GM21390 (cell line): ENCODE results near the gene SULT1A3.
"Not testable (repeated sequence)": the region's sequence is repeated elsewhere in the genome, so short reads cannot be mapped to it uniquely, and the experiment has no call there.

Experiments used
- ATAC-seq: cut with Tn5 transposase; IDR thresholded peaks from one replicate; pipeline ENCODE4 v1.9.1; 2021; ENCODE audit not compliant: unreplicated experiment

SULT1A3 gene

DNA sequence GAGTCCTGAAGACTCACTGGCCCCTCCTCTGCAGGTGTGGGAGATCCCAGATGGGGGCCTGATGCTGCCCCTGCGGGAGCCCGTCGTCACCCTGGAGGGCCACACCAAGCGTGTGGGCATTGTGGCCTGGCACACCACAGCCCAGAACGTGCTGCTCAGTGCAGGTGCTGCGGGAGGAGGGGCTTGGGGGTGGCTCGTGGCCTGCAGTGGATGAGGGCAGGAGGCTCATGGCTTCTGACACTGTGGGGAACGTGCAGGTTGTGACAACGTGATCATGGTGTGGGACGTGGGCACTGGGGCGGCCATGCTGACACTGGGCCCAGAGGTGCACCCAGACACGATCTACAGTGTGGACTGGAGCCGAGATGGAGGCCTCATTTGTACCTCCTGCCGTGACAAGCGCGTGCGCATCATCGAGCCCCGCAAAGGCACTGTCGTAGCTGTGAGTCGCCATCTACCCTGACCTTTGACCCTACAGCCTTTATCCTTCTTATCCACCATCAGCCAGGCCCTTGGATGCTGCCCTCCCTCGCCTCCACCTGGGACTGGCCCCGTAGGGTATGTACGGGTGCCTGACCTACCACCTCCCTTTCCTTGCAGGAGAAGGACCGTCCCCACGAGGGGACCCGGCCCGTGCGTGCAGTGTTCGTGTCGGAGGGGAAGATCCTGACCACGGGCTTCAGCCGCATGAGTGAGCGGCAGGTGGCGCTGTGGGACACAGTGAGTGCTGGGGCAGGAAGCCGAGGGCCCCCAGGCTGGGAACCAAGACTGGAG lies 12.1 kb upstream of the SULT1A3 start:
- no peak for ATAC-seq

DNA sequence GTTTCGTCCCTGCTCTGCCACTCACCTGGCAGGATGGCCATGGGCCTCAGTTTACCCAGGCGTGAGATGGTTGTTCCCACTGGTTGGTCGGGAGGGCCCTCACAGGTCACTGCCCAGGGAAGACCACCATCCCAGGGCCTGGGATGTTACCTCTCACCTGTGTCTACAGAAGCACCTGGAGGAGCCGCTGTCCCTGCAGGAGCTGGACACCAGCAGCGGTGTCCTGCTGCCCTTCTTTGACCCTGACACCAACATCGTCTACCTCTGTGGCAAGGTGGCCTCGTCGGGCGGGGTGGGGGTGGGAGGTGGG lies 11.5 kb upstream of the SULT1A3 start:
- ATAC-seq = no peak

DNA sequence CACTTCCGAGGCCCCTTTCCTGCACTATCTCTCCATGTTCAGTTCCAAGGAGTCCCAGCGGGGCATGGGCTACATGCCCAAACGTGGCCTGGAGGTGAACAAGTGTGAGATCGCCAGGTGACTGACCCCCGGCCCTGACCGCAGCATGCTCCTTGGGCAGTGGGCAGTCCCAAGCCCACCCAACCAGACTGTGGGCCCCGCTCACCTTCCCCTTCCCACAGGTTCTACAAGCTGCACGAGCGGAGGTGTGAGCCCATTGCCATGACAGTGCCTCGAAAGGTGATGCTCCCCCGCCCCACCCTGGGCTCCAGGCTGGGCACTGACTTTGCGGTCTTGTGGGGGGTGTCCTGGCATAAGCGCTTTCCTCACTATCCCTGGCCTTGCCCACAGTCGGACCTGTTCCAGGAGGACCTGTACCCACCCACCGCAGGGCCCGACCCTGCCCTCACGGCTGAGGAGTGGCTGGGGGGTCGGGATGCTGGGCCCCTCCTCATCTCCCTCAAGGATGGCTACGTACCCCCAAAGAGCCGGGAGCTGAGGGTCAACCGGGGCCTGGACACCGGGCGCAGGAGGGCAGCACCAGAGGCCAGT lies 11.0 kb upstream of the SULT1A3 start:
- ATAC-seq = no peak

DNA sequence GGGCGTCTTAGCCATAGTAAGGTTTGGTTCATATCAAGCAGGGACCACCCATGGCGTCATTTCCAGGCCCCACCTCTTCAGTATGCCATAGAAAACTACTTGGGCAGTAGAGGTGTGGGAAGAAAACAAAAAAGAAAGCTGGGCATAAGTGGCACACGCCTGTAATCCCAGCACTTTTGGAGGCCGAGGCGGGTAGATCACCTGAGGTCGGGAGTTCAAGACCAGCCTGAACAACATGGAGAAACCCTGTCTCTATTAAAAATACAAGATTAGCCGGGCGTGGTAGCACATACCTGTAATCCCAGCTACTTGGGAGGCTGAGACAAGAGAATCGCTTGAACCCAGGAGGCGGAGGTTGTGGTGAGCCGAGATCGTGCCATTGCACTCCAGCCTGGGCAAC lies 7.9 kb upstream of the SULT1A3 start:
- not testable (repeated sequence) for ATAC-seq

DNA sequence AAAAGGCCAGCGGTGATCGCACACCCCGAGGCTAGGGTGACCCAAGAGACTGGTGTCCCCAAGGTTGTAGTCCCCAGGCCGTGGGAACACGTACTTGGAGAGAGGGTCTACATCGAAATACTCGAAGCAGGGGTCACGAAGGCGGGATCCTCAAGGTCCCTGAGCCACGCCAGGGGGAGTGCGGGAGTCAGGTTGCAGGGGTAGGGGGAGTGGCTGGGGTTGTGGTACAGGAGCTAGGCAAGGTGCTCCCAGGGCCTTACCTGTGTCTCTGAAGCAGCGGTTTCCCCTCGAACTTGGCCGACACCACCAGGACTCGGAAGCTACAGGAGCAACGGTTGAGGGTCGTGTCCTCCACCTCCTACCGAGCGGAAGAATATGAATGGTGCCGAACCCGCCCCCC lies 6.0 kb upstream of the SULT1A3 start:
- ATAC-seq = peak; percentile 1

DNA sequence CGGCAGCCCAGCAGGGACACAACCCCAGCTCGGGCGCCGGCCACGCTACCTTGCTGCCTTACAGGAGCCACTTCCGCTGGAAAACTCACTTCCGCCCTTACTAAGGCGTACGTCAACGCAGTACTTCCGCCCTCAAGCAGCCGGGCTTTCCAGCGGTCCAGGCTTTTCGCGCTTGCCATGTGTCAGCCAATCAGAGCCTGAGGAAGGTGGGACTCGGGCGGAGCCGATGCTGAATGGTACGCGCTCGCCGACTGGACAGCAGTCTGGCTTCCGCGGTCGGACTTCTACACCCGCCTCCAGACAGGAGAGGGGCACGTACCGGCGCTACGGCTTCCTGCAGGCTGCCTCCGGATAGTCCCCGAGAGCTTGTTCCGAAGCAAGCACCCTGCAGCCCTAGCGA lies 5.4 kb upstream of the SULT1A3 start, which contains the start of the genes BOLA2B and SLX1A:
Gene BOLA2B (minus strand): TSS at position 52 of the 400 bp plus-strand sequence. CDS start 71 bp downstream, outside the sequence.
Gene SLX1A (plus strand): TSS at position 261 of the 400 bp plus-strand sequence. CDS start 210 bp downstream, outside the sequence.
- ATAC-seq = peak; percentile 81

DNA sequence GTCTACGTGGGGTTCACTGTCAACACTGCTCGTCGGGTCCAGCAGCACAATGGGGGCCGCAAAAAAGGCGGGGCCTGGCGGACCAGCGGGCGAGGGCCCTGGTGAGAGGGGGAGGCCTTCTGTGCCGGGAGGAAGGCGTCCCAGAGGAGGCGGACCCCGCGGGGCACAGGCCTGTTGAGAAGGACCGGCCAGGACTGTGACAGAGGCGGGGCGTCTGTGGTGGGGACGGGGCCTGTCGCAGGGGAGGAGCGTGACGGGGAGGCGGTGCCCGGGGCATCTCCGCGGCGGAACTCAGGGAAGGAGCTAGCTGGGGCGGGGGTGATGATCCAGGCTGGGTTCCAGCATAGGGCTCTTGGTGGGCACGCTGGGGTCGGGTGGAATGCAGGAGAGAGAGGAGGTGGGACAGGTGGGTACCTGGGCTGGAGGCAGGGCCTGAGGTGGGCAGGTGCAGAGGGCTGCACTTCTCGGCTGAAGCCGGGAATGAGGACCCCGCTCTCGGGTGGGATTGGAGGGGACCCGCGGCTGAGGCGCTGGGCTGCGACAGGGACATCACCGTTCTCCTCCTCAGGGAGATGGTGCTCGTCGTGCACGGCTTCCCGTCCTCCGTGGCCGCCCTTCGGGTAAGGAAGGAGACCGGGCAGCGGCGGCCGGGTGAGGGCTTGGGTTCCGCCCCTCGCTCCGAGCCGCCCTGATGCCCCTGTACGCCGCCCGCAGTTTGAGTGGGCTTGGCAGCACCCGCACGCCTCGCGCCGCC lies 4.7 kb upstream of the SULT1A3 start:
- ATAC-seq = peak; percentile 59

DNA sequence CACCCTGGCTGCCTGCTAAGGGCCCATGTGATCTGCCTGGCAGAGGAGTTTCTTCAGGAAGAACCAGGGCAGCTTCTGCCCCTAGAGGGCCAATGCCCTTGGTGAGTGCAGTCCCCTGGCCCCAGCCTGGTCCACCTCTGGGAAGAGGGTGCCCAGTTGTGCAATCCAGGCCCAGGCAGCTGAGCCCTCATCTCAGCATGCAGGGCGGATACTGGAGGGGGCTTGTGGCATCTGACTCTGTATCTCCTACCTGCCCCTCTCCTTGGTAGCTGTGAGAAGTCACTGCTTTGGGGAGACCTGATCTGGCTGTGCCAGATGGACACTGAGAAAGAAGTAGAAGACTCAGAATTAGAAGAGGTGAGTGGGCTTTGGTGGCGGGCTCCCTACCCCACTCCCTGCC lies 2.1 kb upstream of the SULT1A3 start:
- not testable (repeated sequence) for ATAC-seq

DNA sequence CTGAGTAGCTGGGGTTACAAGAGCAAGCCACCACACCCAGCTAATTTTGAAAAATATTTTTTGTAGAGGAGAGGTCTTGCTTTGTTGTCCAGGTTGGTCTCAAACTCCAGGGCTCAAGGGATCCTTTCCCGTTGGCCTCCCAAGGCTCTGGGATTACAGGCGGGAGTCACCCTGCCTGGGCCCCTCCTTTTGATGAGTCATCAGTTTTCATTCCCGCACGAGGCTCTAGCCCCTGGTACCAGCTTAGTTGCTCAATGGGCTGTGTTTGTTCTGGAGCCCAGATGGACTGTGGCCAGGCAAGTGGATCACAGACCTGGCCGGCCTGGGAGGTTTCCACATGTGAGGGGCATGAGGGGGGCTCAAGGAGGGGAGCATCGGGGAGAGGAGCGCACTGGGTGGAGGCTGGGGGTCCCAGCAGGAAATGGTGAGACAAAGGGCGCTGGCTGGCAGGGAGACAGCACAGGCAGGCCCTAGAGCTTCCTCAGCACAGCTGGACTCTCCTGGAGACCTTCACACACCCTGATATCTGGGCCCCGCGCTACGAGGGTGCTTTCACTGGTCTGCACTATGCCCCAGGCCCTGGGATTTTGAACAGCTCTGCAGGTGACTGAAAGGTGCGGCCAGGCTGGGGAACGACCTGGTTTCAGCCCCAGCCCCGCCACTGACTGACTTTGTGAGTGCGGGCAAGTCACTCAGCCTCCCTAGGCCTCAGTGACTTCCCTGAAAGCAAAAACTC lies 721 bp downstream of the SULT1A3 start:
- ATAC-seq = not testable (repeated sequence)

DNA sequence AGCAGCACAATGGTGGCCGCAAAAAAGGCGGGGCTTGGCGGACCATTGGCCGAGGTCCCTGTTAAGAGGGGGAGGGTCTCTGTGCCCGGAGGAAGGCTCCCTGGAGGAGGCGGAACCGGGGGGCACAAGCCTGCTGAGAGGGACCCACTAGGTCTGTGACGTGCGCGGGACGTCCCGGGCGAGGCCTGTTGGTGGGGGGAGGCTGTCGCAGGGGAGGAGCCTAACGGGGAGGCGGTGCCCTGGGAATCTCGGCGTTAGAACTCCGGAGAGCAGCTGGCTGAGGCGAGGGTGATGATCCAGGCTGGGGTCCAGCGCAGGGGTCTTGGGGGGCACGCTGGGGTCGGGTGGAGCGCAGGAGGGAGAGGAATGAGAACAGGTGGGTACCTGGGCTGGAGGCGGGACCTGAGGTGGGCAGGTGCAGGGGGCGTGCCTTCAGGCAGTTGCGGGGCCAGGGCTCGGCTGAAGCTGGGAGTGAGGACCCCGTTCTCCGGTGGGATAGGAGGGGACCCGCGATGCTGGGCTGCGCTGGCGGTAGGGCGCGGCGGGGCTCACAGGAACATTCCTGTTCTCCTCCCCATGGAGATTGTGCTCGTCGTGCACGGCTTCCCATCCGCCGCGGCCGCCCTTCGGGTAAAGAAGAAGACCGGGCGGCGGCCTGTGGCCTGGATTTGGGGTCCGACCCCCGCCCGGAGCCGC lies 6.6 kb downstream of the SULT1A3 start:
- ATAC-seq = not testable (repeated sequence)

DNA sequence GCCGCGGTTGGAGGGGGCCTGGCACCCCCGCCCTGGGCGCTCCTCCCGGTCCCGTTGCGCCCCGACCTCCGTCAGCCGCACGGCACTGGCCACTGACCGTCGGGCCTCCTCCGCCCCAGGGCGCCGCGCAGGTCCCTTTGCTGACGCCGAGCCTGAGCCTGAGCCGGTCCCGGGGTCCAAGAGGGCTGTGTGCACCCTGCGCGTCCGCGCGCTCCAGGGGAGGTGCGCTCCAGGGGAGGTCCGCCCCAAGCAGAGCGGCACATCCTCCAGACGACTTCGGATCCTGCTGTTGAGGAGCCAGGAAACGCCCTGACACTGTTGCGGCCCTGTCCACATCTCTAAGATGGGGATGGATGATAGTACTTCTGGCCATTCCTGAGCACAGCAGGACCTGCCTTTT lies 7.2 kb downstream of the SULT1A3 start:
- not testable (repeated sequence) for ATAC-seq

DNA sequence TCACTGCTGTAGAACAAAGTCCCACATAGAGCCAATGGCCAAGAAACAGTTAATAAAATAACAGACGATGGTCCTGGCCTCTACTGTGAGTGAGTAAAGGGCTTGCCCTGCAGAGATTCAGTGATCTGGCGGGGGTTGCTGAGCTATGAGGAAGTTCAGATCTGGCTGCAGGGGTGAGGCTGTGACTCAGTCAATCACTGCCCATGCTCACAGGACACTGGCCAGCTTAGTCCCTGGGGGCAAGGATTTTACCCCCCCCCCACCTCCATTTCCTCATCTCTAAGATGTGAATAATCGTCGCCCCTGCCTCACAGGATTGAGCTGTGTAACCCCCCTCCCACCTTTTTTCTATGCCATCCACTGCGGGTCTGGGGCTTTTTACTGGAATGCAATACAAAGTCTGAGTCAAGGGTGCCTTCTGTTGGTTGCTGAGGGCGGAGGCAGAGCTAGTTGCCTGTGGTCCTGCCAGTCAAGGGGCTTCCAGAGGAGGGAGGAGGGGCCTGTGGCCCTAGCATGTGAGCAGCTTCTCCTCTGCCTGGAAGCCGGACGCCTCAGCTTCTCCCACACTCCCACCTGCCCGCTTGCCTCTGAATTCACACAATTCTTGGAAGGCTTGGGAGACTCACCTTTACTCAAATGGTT lies 8.1 kb downstream of the SULT1A3 start:
- ATAC-seq = not testable (repeated sequence)

DNA sequence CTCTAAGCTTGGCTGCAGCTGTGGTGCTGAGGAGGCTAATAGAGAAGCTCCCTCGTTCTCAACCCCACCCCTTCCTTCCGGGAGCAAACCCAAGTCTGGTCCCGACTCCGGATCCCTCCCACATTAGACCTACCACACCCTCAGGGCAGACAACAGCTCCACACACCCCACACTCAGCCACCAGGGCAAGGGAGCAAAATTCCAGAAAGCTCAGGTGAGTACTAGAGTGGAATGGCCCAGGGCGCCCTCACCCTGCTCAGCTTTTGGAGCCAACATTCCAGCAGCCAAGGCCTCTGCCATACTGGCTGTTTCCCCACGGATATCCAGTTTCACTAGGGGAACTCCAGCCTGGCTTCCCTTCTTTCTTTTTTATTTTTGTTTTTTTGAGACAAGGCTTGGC lies 10.0 kb downstream of the SULT1A3 start:
- ATAC-seq = not testable (repeated sequence)

DNA sequence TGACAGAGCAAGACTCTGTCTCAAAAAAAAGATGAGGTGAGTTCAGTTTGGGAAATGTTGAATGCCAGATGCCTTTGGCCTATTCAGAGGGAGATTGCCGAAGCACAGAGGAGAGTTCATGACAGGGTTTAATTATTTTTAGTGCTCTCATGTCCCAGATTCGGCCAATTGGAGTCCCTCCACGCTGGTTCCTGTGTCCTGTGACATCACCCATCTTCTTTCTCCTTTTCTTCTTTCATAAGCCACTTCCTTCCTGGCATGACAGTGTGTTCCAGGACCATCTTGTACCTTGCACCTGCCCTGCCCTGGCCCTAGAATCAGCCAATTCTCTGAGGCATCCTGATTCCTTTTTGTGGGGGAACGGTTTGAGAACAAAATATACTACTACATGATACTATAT lies 12.4 kb downstream of the SULT1A3 start:
- ATAC-seq = not testable (repeated sequence)

DNA sequence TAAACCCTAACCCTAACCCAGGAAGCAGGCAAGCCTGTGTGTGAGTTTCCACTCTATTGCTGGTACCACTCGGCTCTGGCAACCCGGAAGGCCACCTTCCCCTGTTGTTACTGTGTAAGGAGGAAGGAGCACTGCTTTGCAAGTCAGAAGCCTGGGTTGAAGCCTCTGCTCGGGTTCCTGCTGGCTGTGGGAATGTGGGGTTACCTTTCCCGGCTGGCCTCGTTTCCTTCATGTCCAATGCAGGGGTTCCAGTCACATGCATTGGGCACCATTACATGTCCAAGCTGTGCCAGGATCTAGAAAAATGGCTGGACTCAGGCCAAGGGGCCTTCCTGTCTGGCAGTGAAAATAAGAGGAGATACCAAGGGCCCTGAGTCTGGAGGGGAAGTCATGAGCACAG lies 18.0 kb downstream of the SULT1A3 start:
- ATAC-seq = not testable (repeated sequence)

DNA sequence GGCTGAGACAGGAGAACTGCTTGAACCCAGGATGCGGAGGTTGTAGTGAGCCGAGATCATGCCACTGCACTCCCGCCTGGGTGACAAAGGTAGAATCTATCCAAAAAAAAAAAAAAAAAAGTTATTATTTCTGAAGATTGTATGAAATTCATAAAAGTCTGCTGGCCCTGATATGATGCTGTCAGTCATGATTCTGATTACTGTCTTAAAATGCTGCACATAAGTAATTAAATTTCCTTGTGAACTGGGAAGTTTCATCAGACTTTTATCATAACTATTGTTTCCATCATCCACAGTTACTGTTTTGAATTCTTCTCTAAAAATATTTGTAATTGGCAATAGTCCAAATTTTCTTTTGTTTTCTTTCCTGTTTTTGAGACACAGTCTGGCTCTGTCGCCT lies 49.3 kb downstream of the SULT1A3 start, which contains the start of gene NPIPB13:
Gene NPIPB13 (minus strand): TSS at position 101 of the 400 bp plus-strand sequence. CDS start 2,906 bp downstream, outside the sequence.
- not testable (repeated sequence) for ATAC-seq
